GM12878 (cell line): Measurements from ENCODE around the gene ATP4A. TPM values are rescaled to one million over a fixed set of nuclear protein-coding genes. Genes with fewer than 3 reads are reported as not detected.

Experiments used
- ATAC-seq: fragments of 200-7000 bp; cut with Tn5 transposase; 3 replicates; pipeline ENCODE4 v1.9.1; 2020; ENCODE audit warnings: mild to moderate bottlenecking, moderate library complexity
- BruUV-seq: library from RNA; stranded (reverse); fragments of 400-500 nt; replicated peaks from 2 replicates; lab custom pipeline; 2021; lab: Mats Ljungman, UMichigan
- CTCF ChIA-PET: fragments of 300-600 bp; sonication (Branson Sonifier 250); formaldehyde crosslinking; extraction: SDS; loops from one replicate; lab custom pipeline; 2021; ENCODE audit warnings: inconsistent platforms; lab: Yijun Ruan, JAX
- POLR2A ChIA-PET: fragments of 350-600 bp; formaldehyde crosslinking; extraction: SDS; loops from one replicate; lab custom pipeline; 2021; ENCODE audit warnings: inconsistent platforms; lab: Charles Lee
- RAD21 ChIA-PET: fragments of 300-600 bp; sonication (Branson Sonifier 250); formaldehyde crosslinking; loops from one replicate; lab custom pipeline; 2023; ENCODE audit warnings: antibody characterized with exemption; ENCODE audit not compliant: unreplicated experiment; lab: Charles Lee
- SMC1A ChIA-PET: fragments of 300-600 bp; sonication (Branson Sonifier 250); formaldehyde crosslinking; loops from one replicate; lab custom pipeline; 2023; ENCODE audit not compliant: unreplicated experiment, uncharacterized antibody; lab: Charles Lee
- DNase-seq: peaks from one replicate; pipeline ENCODE4 v3.0.0-alpha.2; 2011; ENCODE audit warnings: low read depth, low spot score
- FAIRE-seq: peaks from 3 replicates; lab custom pipeline; 2011; peaks lifted over from hg19 to GRCh38; lab: Jason Lieb, UNC
- H2AFZ ChIP-seq: 2 replicates; pipeline ENCODE4 v1.6.0; 2011; ENCODE audit warnings: low read depth, low read length, control low read depth; ENCODE audit not compliant: control insufficient read depth
- H3K27ac ChIP-seq: 2 replicates; pipeline ENCODE4 v1.5.1; 2011; ENCODE audit warnings: control low read depth; ENCODE audit not compliant: control insufficient read depth, insufficient read depth
- H3K27me3 ChIP-seq, 2 experiments: replicated peaks in 1 of 2; 2 replicates each; pipeline versions ENCODE4 v1.6.0 to v1.6.1; 2011; ENCODE audit warnings: low read length in 1 of 2; ENCODE audit not compliant: control insufficient read depth in 2 of 2, insufficient read depth in 2 of 2
- H3K36me3 ChIP-seq, 2 experiments: 2 replicates each; pipeline ENCODE4 v1.5.1; 2011; ENCODE audit warnings: low read length in 1 of 2; ENCODE audit not compliant: control insufficient read depth in 2 of 2, insufficient read depth in 2 of 2
- H3K4me1 ChIP-seq: 2 replicates; pipeline ENCODE4 v1.6.1; 2011; ENCODE audit warnings: mild to moderate bottlenecking, low read length, moderate library complexity, mixed read lengths; ENCODE audit not compliant: control insufficient read depth, insufficient read depth
- H3K4me2 ChIP-seq: 2 replicates; pipeline ENCODE4 v1.6.0; 2011; ENCODE audit warnings: control low read depth; ENCODE audit not compliant: control insufficient read depth, insufficient read depth
- H3K4me3 ChIP-seq: fragments of 200-600 bp; sonication (generic); 2 replicates; pipeline ENCODE4 v1.5.1; 2016
- H3K79me2 ChIP-seq: 2 replicates; pipeline ENCODE4 v1.6.0; 2011; ENCODE audit warnings: low read length; ENCODE audit not compliant: control insufficient read depth, insufficient read depth
- H3K9ac ChIP-seq: 2 replicates; pipeline ENCODE4 v1.8.0; 2011; ENCODE audit warnings: low read length, control low read depth, mixed read lengths; ENCODE audit not compliant: control insufficient read depth, insufficient read depth
- H3K9me3 ChIP-seq: replicated peaks from 3 replicates; pipeline ENCODE4 v1.5.1; 2011; ENCODE audit warnings: mild to moderate bottlenecking, low read length; ENCODE audit not compliant: control insufficient read depth, insufficient read depth
- H4K20me1 ChIP-seq: 2 replicates; pipeline ENCODE4 v1.6.0; 2011; ENCODE audit not compliant: control insufficient read depth, insufficient read depth
- CBFB ChIP-seq: IDR thresholded peaks from 2 replicates; pipeline ENCODE4 v1.6.1; 2016; ENCODE audit warnings: antibody characterized with exemption, low read depth
- CHD2 ChIP-seq: IDR thresholded peaks from 2 replicates; pipeline ENCODE4 v1.6.1; 2011; ENCODE audit warnings: low read depth, low read length, improper control_type of control experiment, borderline replicate concordance
- FOS ChIP-seq: IDR thresholded peaks from 3 replicates; pipeline ENCODE4 v1.6.1; 2011; ENCODE audit warnings: borderline replicate concordance; ENCODE audit not compliant: insufficient read length; ENCODE audit errors: extremely low read depth
- GABPA ChIP-seq: IDR thresholded peaks from 2 replicates; pipeline ENCODE4 v1.6.1; 2014; ENCODE audit warnings: antibody characterized with exemption, low read depth, mild to moderate bottlenecking, inconsistent platforms
- GATAD2B ChIP-seq: fragments of 450-650 bp; conservative IDR thresholded peaks from 2 replicates; pipeline ENCODE4 v1.6.1; 2017; ENCODE audit warnings: low read depth, mild to moderate bottlenecking, moderate library complexity
- MTA2 ChIP-seq: fragments of 450-650 bp; IDR thresholded peaks from 2 replicates; pipeline ENCODE4 v1.6.1; 2016; ENCODE audit warnings: low read depth, mild to moderate bottlenecking, moderate library complexity
- RAD21 ChIP-seq: IDR thresholded peaks from 2 replicates; pipeline ENCODE4 v1.6.1; 2011; ENCODE audit warnings: mild to moderate bottlenecking, low read depth, low read length, moderate library complexity; ENCODE audit not compliant: insufficient read depth
- SRF ChIP-seq, 2 experiments: IDR thresholded peaks; 2 replicates each; pipeline ENCODE4 v1.6.1; 2011; ENCODE audit warnings: low read depth in 2 of 2, low read length in 2 of 2, mild to moderate bottlenecking in 1 of 2, moderate library complexity in 1 of 2
- SUZ12 ChIP-seq: fragments of 200-600 bp; sonication (generic); IDR thresholded peaks from one replicate; pipeline ENCODE4 v1.6.1; 2018; ENCODE audit warnings: antibody characterized with exemption, mild to moderate bottlenecking; ENCODE audit not compliant: unreplicated experiment
- TARDBP ChIP-seq: IDR thresholded peaks from 2 replicates; pipeline ENCODE4 v1.6.1; 2016; ENCODE audit warnings: borderline replicate concordance
- WGBS: methylation state at CpG from one replicate; pipeline ENCODE4 v1.1.6; 2016; ENCODE audit warnings: low lambda C conversion rate; ENCODE audit not compliant: insufficient replicate concordance, insufficient coverage; ENCODE audit errors: missing lambda C conversion rate; 5-methylcytosine and 5-hydroxymethylcytosine counted together
- in situ Hi-C: fragments of 300-500 bp; cut with MboI; formaldehyde crosslinking; loops from 9 replicates; pipeline ENCODE4 v1.14.3; 2018; ENCODE audit warnings: mixed read lengths
- intact Hi-C: fragments of 100-400 bp; cut with micrococcal nuclease; formaldehyde crosslinking; loops from one replicate; pipeline ENCODE4 v1.14.2; 2022; ENCODE audit not compliant: unreplicated experiment
- polyA plus RNA-seq, 11 experiments: library from polyadenylated mRNA; depleted of rRNA in 4 of 11; unstranded in 6 of 11; stranded (reverse) in 5 of 11; fragments of >200 nt; fragmentation: Nextera tagmentation in 4 of 11; fragmentation: Illumina TruSeq in 1 of 11; extraction: Ambion mirVana in 4 of 11; extraction: Trizol in 1 of 11; gene quantifications; 1 replicate in 1 of 11; 2 replicates in 10 of 11; pipeline versions ENCODE4 v1.2.1 to v1.2.3, GENCODE V29; 2011 to 2016; ENCODE audit warnings: inconsistent platforms in 2 of 11, missing spikeins in 2 of 11, low read depth in 1 of 11
- total RNA-seq, 4 experiments: library from RNA; depleted of rRNA in 3 of 4; stranded (reverse); fragments of >200 nt in 3 of 4; fragmentation: Illumina TruSeq in 1 of 4; extraction: Trizol in 1 of 4; gene quantifications; 2 replicates each; pipeline versions ENCODE4 v1.2.1 to v1.2.3, GENCODE V29; 2013 to 2021
- TF ChIP-seq, protein P1 (sequence below): IDR thresholded peaks from 2 replicates; pipeline ENCODE4 v1.6.1; 2011; ENCODE audit warnings: borderline replicate concordance, low read depth, mild to moderate bottlenecking, moderate library complexity, low read length; ENCODE audit not compliant: insufficient read depth, poor library complexity, severe bottlenecking
- TF ChIP-seq, protein P2 (sequence below): fragments of 450-650 bp; IDR thresholded peaks from 2 replicates; pipeline ENCODE4 v1.6.1; 2018; ENCODE audit warnings: mild to moderate bottlenecking, low read depth, moderate library complexity; ENCODE audit not compliant: partially characterized antibody
- TF ChIP-seq, protein P3 (sequence below): fragments of 450-650 bp; IDR thresholded peaks from 2 replicates; pipeline ENCODE4 v1.6.1; 2018; ENCODE audit warnings: borderline replicate concordance, mild to moderate bottlenecking; ENCODE audit not compliant: partially characterized antibody
- TF ChIP-seq, protein P4 (sequence below): IDR thresholded peaks from 2 replicates; pipeline ENCODE4 v1.6.1; 2011; ENCODE audit warnings: low read depth, mild to moderate bottlenecking, low read length, moderate library complexity, borderline replicate concordance; ENCODE audit errors: extremely low read depth
- TF ChIP-seq, protein P5 (sequence below): IDR thresholded peaks from 2 replicates; pipeline ENCODE4 v1.6.1; 2012; ENCODE audit warnings: low read depth, low read length, improper control_type of control experiment

The ATP4A gene
- total and polyA plus RNA-seq, 10 of the 15 experiments (the other 5 are each of a cell fraction or from before 2014, with no cell fraction given), result 0.03 to 1.5 (median 0.11) TPM; not detected in 3

DNA sequence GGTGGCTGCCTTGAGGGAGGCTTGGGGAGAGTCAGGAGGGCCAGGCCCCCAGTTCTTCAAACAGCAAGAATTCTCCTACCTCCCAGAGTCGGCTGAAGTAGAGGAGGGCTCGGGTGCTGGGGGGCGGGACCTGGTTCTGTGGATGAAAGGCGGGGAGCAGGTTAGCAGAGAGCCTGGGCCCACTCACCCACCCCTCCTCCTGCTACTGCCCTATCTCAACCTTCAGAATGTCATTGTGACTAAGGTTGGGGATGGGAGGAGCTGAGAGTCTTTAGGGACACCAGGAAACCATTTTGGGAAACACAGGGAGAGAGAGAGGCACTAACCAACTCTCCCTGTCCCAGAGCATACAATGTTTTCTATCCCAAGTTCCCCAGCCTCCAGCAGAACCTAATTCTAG lies 60.7 kb downstream of the ATP4A start:
- no peaks in the 10 kb centered on the region for H3K9me3 ChIP-seq
- RAD21 ChIA-PET, result no interaction called here
- POLR2A ChIA-PET, result interaction anchor here (0.7 kb wide), 1 partner anchor 15 kb away, joined by 5 read pairs; no protein-coding TSS in a partner anchor
- WGBS, result 35% methylated on average over 4 of the region's 4 CpGs
- no peak for DNase-seq
- in situ Hi-C loops, result no loop called here
- no peak for TF ChIP-seq SRF (IDR thresholded peaks at IDR 0.05; ENCODE audit: low read depth in 2 of 2, low read length in 2 of 2)
- no peak for TF ChIP-seq CHD2
- TF ChIP-seq, protein P1, sequence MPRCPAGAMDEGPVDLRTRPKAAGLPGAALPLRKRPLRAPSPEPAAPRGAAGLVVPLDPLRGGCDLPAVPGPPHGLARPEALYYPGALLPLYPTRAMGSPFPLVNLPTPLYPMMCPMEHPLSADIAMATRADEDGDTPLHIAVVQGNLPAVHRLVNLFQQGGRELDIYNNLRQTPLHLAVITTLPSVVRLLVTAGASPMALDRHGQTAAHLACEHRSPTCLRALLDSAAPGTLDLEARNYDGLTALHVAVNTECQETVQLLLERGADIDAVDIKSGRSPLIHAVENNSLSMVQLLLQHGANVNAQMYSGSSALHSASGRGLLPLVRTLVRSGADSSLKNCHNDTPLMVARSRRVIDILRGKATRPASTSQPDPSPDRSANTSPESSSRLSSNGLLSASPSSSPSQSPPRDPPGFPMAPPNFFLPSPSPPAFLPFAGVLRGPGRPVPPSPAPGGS, result no peak
- TF ChIP-seq, protein P2, sequence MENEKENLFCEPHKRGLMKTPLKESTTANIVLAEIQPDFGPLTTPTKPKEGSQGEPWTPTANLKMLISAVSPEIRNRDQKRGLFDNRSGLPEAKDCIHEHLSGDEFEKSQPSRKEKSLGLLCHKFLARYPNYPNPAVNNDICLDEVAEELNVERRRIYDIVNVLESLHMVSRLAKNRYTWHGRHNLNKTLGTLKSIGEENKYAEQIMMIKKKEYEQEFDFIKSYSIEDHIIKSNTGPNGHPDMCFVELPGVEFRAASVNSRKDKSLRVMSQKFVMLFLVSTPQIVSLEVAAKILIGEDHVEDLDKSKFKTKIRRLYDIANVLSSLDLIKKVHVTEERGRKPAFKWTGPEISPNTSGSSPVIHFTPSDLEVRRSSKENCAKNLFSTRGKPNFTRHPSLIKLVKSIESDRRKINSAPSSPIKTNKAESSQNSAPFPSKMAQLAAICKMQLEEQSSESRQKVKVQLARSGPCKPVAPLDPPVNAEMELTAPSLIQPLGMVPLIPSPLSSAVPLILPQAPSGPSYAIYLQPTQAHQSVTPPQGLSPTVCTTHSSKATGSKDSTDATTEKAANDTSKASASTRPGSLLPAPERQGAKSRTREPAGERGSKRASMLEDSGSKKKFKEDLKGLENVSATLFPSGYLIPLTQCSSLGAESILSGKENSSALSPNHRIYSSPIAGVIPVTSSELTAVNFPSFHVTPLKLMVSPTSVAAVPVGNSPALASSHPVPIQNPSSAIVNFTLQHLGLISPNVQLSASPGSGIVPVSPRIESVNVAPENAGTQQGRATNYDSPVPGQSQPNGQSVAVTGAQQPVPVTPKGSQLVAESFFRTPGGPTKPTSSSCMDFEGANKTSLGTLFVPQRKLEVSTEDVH, result no peak
- TF ChIP-seq MTA2, result no peak
- TF ChIP-seq FOS, result no peak
- no peak for TF ChIP-seq TARDBP
- TF ChIP-seq CBFB, result no peak
- no peak for TF ChIP-seq SUZ12
- TF ChIP-seq, protein P3, sequence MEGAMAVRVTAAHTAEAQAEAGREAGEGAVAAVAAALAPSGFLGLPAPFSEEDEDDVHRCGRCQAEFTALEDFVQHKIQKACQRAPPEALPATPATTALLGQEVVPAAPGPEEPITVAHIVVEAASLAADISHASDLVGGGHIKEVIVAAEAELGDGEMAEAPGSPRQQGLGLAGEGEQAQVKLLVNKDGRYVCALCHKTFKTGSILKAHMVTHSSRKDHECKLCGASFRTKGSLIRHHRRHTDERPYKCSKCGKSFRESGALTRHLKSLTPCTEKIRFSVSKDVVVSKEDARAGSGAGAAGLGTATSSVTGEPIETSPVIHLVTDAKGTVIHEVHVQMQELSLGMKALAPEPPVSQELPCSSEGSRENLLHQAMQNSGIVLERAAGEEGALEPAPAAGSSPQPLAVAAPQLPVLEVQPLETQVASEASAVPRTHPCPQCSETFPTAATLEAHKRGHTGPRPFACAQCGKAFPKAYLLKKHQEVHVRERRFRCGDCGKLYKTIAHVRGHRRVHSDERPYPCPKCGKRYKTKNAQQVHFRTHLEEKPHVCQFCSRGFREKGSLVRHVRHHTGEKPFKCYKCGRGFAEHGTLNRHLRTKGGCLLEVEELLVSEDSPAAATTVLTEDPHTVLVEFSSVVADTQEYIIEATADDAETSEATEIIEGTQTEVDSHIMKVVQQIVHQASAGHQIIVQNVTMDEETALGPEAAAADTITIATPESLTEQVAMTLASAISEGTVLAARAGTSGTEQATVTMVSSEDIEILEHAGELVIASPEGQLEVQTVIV, result no peak
- TF ChIP-seq RAD21, result no peak
- no peak for TF ChIP-seq GATAD2B
- TF ChIP-seq, protein P4, sequence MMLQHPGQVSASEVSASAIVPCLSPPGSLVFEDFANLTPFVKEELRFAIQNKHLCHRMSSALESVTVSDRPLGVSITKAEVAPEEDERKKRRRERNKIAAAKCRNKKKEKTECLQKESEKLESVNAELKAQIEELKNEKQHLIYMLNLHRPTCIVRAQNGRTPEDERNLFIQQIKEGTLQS, result no peak
- no peak for TF ChIP-seq GABPA
- TF ChIP-seq, protein P5, sequence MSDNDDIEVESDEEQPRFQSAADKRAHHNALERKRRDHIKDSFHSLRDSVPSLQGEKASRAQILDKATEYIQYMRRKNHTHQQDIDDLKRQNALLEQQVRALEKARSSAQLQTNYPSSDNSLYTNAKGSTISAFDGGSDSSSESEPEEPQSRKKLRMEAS, result no peak
- TF ChIP-seq, all 136 proteins: peak for 0
- Histone ChIP-seq H3K4me1 (peaks cover 10% of the 10 kb centered on the region), H4K20me1 (no peaks in the 10 kb centered on the region), H3K9ac (no peak overlapping the region), H3K79me2 (no peaks in the 10 kb centered on the region), H2AFZ (no peak overlapping the region), H3K27me3 (no peaks in the 10 kb centered on the region), H3K36me3 (no peaks in the 10 kb centered on the region), H3K27ac (no peak overlapping the region), H3K4me2 (no peak overlapping the region), H3K4me3 (no peak overlapping the region)
- ATAC-seq (no peak), FAIRE-seq (no peak)
- BruUV-seq, result no TSS peak
- intact Hi-C loops, result no loop called here
- CTCF ChIA-PET, result interaction anchor here (1.1 kb wide), 1 partner anchor 150 kb away, joined by 3 read pairs; no protein-coding TSS in a partner anchor
- SMC1A ChIA-PET, result interaction anchor here (1.4 kb wide), 1 partner anchor 149 kb away, joined by 3 read pairs; no protein-coding TSS in a partner anchor
